GM12872 (cell line): ENCODE results near the gene MAPK9.

Source experiments
- TF ChIP-seq, protein P1 (sequence below): IDR thresholded peaks from 3 replicates; pipeline ENCODE4 v1.5.1; 2011; ENCODE audit warnings: low read depth, mild to moderate bottlenecking, low read length, moderate library complexity; ENCODE audit not compliant: insufficient read depth

The MAPK9 gene

DNA sequence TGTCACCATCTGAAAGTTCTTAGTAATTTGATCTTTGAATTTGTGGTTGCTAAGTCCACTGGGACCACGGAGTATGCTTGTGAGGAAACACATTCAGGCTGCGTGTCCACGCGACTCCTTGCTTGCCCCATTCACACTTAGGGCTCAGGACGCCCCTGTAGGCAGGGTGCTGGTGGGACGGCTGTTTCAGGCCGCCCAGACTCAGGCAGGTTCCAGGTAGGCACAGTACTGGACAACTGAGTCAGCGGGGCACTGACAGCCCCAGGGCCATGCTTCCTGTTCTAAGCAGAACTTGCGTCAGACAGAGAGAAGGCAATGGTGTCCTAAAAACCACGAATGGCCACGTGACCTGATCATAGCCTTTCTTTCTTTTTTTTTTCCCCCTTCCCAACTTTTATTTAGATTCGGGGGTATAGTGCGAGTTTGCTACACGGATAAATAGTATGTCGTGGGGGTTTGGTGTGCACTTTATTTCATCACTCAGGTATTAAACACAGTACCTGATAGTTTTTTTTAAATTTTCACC is 75.2 kb downstream of the MAPK9 start:
- TF ChIP-seq, protein P1, sequence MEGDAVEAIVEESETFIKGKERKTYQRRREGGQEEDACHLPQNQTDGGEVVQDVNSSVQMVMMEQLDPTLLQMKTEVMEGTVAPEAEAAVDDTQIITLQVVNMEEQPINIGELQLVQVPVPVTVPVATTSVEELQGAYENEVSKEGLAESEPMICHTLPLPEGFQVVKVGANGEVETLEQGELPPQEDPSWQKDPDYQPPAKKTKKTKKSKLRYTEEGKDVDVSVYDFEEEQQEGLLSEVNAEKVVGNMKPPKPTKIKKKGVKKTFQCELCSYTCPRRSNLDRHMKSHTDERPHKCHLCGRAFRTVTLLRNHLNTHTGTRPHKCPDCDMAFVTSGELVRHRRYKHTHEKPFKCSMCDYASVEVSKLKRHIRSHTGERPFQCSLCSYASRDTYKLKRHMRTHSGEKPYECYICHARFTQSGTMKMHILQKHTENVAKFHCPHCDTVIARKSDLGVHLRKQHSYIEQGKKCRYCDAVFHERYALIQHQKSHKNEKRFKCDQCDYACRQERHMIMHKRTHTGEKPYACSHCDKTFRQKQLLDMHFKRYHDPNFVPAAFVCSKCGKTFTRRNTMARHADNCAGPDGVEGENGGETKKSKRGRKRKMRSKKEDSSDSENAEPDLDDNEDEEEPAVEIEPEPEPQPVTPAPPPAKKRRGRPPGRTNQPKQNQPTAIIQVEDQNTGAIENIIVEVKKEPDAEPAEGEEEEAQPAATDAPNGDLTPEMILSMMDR, result no peak

DNA sequence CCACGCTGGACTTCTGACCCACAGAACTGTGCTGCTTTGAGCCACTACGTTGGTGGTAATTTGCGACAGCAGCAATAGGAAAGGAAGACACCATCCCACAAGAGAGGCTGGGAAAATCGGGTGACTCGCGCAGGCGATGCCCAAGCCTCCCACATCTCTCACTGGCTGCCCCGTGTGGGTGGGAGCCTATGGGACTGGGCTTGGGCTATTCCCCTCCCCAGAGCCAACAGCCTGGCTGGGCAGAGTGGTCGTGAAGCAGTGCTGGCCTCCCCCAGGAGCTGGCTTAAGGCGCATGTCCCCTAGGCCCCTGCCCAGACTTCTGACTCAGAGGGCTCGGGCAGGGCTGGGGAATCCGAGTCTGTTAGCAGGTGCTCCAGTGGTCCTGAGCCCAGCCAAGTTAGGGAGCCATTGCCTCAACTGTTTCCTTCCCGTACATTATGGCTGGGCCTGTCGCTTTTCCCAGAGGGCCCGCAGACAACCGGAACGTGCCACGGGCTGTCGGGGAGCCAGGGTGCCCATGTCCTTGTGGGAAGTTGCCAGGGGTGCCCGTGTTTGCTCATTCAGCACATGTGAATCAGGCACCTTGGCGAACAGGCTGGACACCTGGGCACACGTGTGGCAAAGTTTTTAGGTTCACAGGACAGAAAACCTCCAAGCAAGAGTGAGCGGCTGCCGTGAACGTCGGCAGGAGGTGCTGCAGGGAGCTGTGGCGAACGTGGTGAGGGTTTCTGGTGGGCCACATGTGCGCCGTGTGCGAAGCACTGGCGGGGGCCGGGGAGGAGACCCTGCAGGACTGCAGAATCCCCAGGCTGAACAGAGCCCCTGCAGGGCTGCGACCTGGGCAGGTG is 75.9 kb downstream of the MAPK9 start:
- TF ChIP-seq, protein P1, result no peak

DNA sequence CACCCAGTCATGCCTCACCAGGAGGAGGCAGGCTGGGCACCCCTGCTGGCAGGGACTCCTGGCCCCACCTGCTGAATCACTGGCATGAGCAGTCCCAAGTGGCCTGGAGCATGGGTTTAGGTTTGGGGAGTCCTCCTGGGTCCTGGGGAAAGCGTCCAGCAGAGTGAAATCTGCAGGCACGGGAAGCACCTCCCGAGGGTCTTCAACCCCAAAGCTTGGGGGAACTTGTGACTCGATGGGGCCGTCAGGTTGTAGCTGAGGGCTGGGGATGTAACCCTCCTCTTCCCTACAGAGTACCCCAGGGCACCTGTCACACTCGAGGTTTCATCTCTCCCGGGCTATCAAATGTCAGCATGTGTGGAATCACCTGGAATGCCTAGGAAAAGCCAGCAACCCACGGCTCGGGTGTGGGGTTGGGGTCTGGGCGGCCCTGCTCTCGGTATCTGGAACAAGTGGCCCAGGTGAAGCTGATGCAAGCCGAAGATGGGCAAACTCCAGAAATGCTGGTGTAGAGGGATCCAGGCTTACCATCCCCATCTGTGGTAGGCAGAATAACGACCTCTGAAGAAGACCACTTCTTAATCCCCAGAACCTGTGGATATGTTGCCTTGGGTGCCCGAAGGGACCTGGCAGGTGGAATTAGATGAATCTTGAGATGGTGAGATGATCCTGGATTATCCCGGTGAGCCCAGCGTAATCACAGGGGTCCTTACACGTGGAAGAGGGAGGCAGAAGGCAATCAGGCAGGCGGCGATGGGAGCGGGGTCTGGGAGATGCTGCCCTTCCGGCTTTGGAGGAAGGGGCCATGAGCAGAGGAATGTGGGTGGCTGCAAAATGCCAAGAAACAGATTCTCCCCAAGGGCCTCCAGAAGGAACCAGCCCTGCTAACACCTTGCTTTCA is 76.8 kb downstream of the MAPK9 start:
- TF ChIP-seq, protein P1, result no peak

DNA sequence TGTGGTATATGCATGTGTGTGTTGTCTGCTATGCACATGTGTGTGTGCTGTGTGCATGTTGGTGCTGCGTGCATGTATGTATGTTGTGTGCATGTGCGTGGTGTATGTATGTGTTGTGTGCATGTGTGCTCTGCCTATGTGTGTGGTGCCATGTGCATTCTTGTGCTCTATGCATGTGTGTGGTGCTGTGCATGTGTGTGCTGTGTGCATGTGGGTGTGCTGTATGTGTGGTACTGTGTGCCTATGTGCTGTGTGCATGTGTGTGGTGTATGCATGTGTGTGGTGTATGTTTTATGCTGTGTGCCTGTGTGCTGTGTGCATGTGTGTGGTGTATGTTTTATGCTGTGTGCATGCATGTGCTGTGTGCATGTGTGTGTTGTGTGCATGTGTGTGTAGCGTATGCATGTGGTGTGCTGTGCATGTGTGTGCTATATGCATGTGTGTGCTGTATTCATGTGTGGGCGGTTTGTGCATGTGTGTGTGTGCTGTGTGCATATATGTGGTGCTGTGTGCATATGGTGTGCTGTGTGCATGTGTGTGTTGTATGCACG is 78.2 kb downstream of the MAPK9 start:
- TF ChIP-seq, protein P1, result no peak

DNA sequence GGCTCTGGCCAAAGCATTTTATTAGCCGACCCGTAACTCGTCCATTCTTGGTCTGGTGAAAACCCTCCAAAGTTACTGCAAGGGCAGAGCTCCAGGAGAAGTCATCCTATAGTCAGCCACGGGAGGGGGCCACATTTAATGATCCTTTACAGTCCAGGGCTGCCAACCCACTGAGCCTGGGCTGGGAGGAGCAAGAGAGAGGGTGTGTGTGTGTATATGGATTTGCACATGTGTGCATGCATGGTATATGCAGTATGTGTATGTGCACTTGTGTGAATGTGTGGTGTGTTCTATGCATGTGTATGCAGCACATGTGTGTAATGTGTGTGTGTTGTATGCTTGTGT is 78.7 kb downstream of the MAPK9 start:
- TF ChIP-seq, protein P1, result no peak

DNA sequence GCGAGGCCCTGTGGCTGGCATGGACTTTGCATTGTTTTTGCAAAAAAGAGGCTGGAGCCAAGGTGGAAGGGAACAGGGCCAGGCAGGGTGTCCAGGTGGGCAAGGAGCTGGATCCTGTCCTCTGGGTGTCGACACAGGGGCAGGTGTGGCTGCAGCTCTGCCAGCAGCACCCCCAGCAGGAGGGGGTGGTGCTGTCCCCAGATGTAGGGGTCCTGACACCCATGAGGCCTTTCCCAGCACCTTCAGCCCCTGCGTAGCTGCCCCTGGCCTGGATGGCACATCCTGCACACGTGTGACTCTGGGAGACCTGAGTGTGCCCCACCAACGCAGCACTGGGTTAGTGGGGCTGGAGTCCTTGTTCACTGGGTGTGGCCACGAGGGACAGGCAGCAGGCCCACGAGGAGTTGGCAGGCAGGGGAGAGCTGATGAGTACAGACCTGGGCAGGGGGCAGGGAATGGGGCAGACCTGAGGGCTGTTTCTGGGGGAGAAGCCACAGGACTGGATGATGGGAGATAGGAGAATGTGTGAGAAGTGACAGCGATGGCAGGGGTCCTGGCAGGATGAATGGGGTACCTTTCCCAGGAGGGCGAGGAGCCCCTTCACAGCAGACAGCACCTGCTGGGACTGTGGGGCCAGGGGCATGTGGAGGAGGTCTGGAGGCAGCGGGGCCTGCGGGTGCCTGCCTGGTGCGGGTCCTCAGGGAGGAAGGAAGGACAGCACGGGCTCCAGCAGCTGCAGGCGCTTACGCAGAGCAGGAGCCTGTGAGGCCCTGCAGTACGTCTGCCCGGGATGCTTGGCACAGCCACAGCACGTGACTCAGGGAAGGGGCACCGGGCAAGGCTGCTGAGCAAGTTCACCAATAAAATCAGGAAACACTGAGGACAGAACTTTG is 79.3 kb downstream of the MAPK9 start:
- TF ChIP-seq, protein P1, result no peak
